ENCODE data around the gene VAX1. TPM values are rescaled to one million over a fixed set of nuclear protein-coding genes. Genes with fewer than 3 reads are reported as not detected.

The VAX1 gene
- total RNA-seq, 2 donors from 2014 or later = not detected

DNA sequence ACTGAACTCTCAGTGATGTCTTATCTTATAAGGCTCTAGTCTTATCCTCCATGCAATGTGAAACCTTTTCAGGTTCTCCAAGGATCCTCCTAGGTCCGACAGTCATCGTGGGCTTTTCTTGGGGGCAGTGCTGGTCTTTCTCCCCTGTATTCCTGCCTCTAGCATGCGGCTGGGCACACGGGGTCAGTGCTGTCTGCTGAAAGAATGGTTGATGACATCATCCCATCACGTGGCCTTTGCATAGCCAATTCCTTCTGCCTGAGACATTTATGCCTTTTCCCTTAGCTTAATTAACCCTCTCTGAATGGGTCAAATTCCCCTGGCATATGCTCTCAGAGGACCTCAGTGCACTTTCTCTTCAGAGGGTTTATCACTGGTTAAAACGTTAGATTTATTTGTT lies 32.2 kb upstream of the VAX1 start:
- Histone ChIP-seq H3K9me3 (no peaks in the 10 kb centered on the region), H3K36me3 (no peaks in the 10 kb centered on the region), H3K4me3 (no peak overlapping the region), H3K27me3 (replicated peaks; ENCODE audit: insufficient read depth) (peaks cover 43% of the 10 kb centered on the region), H3K4me1 (replicated peaks) (peaks cover 2% of the 10 kb centered on the region), H3K27ac (no peak overlapping the region)
- intact Hi-C loops (cut with DNase I) = no loop called here
- DNase-seq (ENCODE audit: low spot score) = no peak
- WGBS = 20% methylated on average over 6 of the region's 6 CpGs
- TF ChIP-seq POLR2A (IDR thresholded peaks at IDR 0.05) (no peak), POLR2AphosphoS5 (IDR thresholded peaks at IDR 0.05) (no peak)
- TF ChIP-seq, protein P1, sequence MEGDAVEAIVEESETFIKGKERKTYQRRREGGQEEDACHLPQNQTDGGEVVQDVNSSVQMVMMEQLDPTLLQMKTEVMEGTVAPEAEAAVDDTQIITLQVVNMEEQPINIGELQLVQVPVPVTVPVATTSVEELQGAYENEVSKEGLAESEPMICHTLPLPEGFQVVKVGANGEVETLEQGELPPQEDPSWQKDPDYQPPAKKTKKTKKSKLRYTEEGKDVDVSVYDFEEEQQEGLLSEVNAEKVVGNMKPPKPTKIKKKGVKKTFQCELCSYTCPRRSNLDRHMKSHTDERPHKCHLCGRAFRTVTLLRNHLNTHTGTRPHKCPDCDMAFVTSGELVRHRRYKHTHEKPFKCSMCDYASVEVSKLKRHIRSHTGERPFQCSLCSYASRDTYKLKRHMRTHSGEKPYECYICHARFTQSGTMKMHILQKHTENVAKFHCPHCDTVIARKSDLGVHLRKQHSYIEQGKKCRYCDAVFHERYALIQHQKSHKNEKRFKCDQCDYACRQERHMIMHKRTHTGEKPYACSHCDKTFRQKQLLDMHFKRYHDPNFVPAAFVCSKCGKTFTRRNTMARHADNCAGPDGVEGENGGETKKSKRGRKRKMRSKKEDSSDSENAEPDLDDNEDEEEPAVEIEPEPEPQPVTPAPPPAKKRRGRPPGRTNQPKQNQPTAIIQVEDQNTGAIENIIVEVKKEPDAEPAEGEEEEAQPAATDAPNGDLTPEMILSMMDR (IDR thresholded peaks at IDR 0.05) = no peak

GRCh38 chr10:117169480-117169879 lies 31.4 kb upstream of the VAX1 start:
- no peak for TF ChIP-seq POLR2AphosphoS5 (IDR thresholded peaks at IDR 0.05)
- TF ChIP-seq, protein P1 (IDR thresholded peaks at IDR 0.05) = no peak
- TF ChIP-seq POLR2A (IDR thresholded peaks at IDR 0.05) = no peak
- WGBS = 34% methylated on average over 2 of the region's 2 CpGs
- H3K9me3 ChIP-seq = no peaks in the 10 kb centered on the region
- no peak overlapping the region for H3K27ac ChIP-seq
- H3K4me3 ChIP-seq = no peak overlapping the region
- H3K27me3 ChIP-seq (replicated peaks; ENCODE audit: insufficient read depth) = peaks cover 49% of the 10 kb centered on the region
- H3K36me3 ChIP-seq = no peaks in the 10 kb centered on the region
- DNase-seq (ENCODE audit: low spot score) = no peak
- H3K4me1 ChIP-seq (replicated peaks) = no peaks in the 10 kb centered on the region
- intact Hi-C loops (cut with DNase I) = loop anchor here (5.0 kb wide), 1 partner anchor 487 kb away; no protein-coding TSS in a partner anchor

GRCh38 chr10:117168729-117169128 lies 30.7 kb upstream of the VAX1 start:
- Histone ChIP-seq H3K27ac (no peak overlapping the region), H3K4me3 (no peak overlapping the region), H3K4me1 (replicated peaks) (no peaks in the 10 kb centered on the region), H3K36me3 (no peaks in the 10 kb centered on the region), H3K9me3 (no peaks in the 10 kb centered on the region), H3K27me3 (replicated peaks; ENCODE audit: insufficient read depth) (peaks cover 50% of the 10 kb centered on the region)
- TF ChIP-seq, protein P1 (IDR thresholded peaks at IDR 0.05) = no peak
- no peak for TF ChIP-seq POLR2AphosphoS5 (IDR thresholded peaks at IDR 0.05)
- no peak for DNase-seq (ENCODE audit: low spot score)
- 5% methylated on average over 24 of the region's 25 CpGs for WGBS
- intact Hi-C loops (cut with DNase I) = loop anchor here (5.0 kb wide), 1 partner anchor 486 kb away; no protein-coding TSS in a partner anchor

GRCh38 chr10:117167789-117168674 lies 30.0 kb upstream of the VAX1 start:
- no peak overlapping the region for H3K27ac ChIP-seq
- under 1% methylated on average over 47 of the region's 75 CpGs for WGBS
- no peaks in the 10 kb centered on the region for H3K4me1 ChIP-seq (replicated peaks)
- intact Hi-C loops (cut with DNase I) = loop anchor here (5.0 kb wide), 1 partner anchor 486 kb away; no protein-coding TSS in a partner anchor
- H3K27me3 ChIP-seq (replicated peaks; ENCODE audit: insufficient read depth) = peaks cover 54% of the 10 kb centered on the region
- H3K4me3 ChIP-seq = peak overlapping the region in 1 of 2 donors; percentile 0
- H3K9me3 ChIP-seq = no peaks in the 10 kb centered on the region
- TF ChIP-seq, protein P1 (IDR thresholded peaks at IDR 0.05) = peak; percentile 56 to 80 (median 70)
- TF ChIP-seq POLR2A (IDR thresholded peaks at IDR 0.05) (no peak), POLR2AphosphoS5 (IDR thresholded peaks at IDR 0.05) (no peak)
- H3K36me3 ChIP-seq = no peaks in the 10 kb centered on the region
- no peak for DNase-seq (ENCODE audit: low spot score)

Measured in prostate gland (tissue), 2 donors.